Endothelial cell of umbilical vein (primary cell): ENCODE measurements around the gene TMLHE. TPM values are rescaled to one million over a fixed set of nuclear protein-coding genes. Genes with fewer than 3 reads are reported as not detected.
"Not testable (repeated sequence)": the region's sequence is repeated elsewhere in the genome, so short reads cannot be mapped to it uniquely, and the experiment has no call there.

Source experiments
- BruUV-seq: library from RNA; stranded (reverse); fragments of 400-500 nt; replicated peaks from 2 replicates; lab custom pipeline; 2021; lab: Mats Ljungman, UMichigan
- CTCF ChIA-PET: fragments of 300-600, 350-600 bp; sonication (Branson Sonifier 250); formaldehyde crosslinking; loops from one replicate; lab custom pipeline; 2021; ENCODE audit warnings: antibody characterized with exemption, inconsistent platforms; lab: Charles Lee
- POLR2A ChIA-PET: fragments of 300-600, 350-600 bp; sonication (Branson Sonifier 250); formaldehyde crosslinking; loops from one replicate; lab custom pipeline; 2021; ENCODE audit warnings: antibody characterized with exemption, inconsistent platforms; lab: Charles Lee
- DNase-seq: peaks from one replicate; pipeline ENCODE4 v3.0.0-alpha.2; 2011; ENCODE audit warnings: low read depth, low spot score
- FAIRE-seq: peaks from 2 replicates; lab custom pipeline; 2011; peaks lifted over from hg19 to GRCh38; lab: Jason Lieb, UNC
- H2AFZ ChIP-seq: 2 replicates; pipeline ENCODE4 v1.6.0; 2012; ENCODE audit warnings: low read depth, low read length, control low read depth, inconsistent platforms
- H3K27ac ChIP-seq: 2 replicates; pipeline ENCODE4 v1.5.1; 2011; ENCODE audit warnings: low read depth, mild to moderate bottlenecking, control low read depth, low read length, moderate library complexity; ENCODE audit not compliant: insufficient read depth
- H3K27me3 ChIP-seq, 2 experiments: 2 replicates each; pipeline versions ENCODE4 v1.6.0 to v1.6.1; 2011; ENCODE audit warnings: low read length in 2 of 2, mixed read lengths in 1 of 2; ENCODE audit not compliant: control insufficient read depth in 2 of 2, insufficient read depth in 2 of 2
- H3K36me3 ChIP-seq, 2 experiments: 2 replicates in 1 of 2; 3 replicates in 1 of 2; pipeline ENCODE4 v1.5.1; 2011; ENCODE audit warnings: low read length in 2 of 2, mild to moderate bottlenecking in 1 of 2, moderate library complexity in 1 of 2; ENCODE audit not compliant: control insufficient read depth in 2 of 2, insufficient read depth in 2 of 2; ENCODE audit errors: extremely low read depth in 1 of 2
- H3K4me1 ChIP-seq: 3 replicates; pipeline ENCODE4 v1.5.1; 2011; ENCODE audit warnings: mild to moderate bottlenecking, low read length; ENCODE audit not compliant: control insufficient read depth, insufficient read depth; ENCODE audit errors: extremely low read depth
- H3K4me2 ChIP-seq: 2 replicates; pipeline ENCODE4 v1.6.1; 2011; ENCODE audit warnings: low read length, control low read depth, mixed read lengths; ENCODE audit not compliant: insufficient read depth
- H3K4me3 ChIP-seq, 3 experiments: fragments of 200-600 bp in 1 of 3; sonication (generic), shearing (Covaris generic) in 1 of 3; replicated peaks in 1 of 3; 2 replicates each; pipeline ENCODE4 v1.5.1; 2011 to 2016; ENCODE audit warnings: control low read depth in 3 of 3, low read length in 3 of 3, mild to moderate bottlenecking in 2 of 3, inconsistent platforms in 1 of 3, low read depth in 1 of 3, moderate library complexity in 1 of 3; ENCODE audit not compliant: insufficient read depth in 1 of 3
- H3K79me2 ChIP-seq: 2 replicates; pipeline ENCODE4 v1.6.0; 2012; ENCODE audit warnings: low read length, inconsistent platforms; ENCODE audit not compliant: control insufficient read depth, insufficient read depth
- H3K9ac ChIP-seq: replicated peaks from 2 replicates; pipeline ENCODE3; 2011; ENCODE audit warnings: low read length, control low read depth; ENCODE audit not compliant: insufficient read depth; ENCODE audit errors: extremely low read depth
- H3K9me1 ChIP-seq: replicated peaks from 3 replicates; pipeline ENCODE4 v1.6.0; 2011; ENCODE audit warnings: mild to moderate bottlenecking, low read length; ENCODE audit not compliant: control insufficient read depth, insufficient read depth; ENCODE audit errors: extremely low read depth
- H3K9me3 ChIP-seq: replicated peaks from 2 replicates; pipeline ENCODE4 v1.5.1; 2012; ENCODE audit warnings: low read length, inconsistent platforms; ENCODE audit not compliant: control insufficient read depth, insufficient read depth
- H4K20me1 ChIP-seq: replicated peaks from 2 replicates; pipeline ENCODE3; 2011; ENCODE audit warnings: mild to moderate bottlenecking, low read length; ENCODE audit not compliant: control insufficient read depth, insufficient read depth; ENCODE audit errors: extremely low read depth
- CTCF ChIP-seq, 2 donors: IDR thresholded peaks; 1 replicate in 1 of 2; 2 replicates in 1 of 2; pipeline ENCODE4 v1.5.1; 2011; ENCODE audit warnings: low read length in 2 of 2, mild to moderate bottlenecking in 2 of 2, moderate library complexity in 2 of 2, control low read depth in 1 of 2, inconsistent platforms in 1 of 2, low read depth in 1 of 2; ENCODE audit not compliant: insufficient read depth in 1 of 2; ENCODE audit errors: extremely low read depth in 1 of 2
- EZH2 ChIP-seq: IDR thresholded peaks from 2 replicates; pipeline ENCODE4 v1.6.1; 2012; ENCODE audit warnings: borderline replicate concordance, low read depth, mild to moderate bottlenecking, moderate library complexity, low read length, inconsistent platforms; ENCODE audit not compliant: severe bottlenecking
- FOS ChIP-seq: IDR thresholded peaks from 2 replicates; pipeline ENCODE4 v1.6.1; 2011; ENCODE audit warnings: mild to moderate bottlenecking, low read length, moderate library complexity, borderline replicate concordance; ENCODE audit not compliant: insufficient read depth
- GATA2 ChIP-seq: IDR thresholded peaks from 2 replicates; pipeline ENCODE4 v1.7.0; 2011; ENCODE audit warnings: low read depth, mild to moderate bottlenecking, moderate library complexity, mixed read lengths, low read length; ENCODE audit not compliant: insufficient read length, insufficient read depth
- JUN ChIP-seq: IDR thresholded peaks from 2 replicates; pipeline ENCODE4 v1.6.1; 2011; ENCODE audit warnings: borderline replicate concordance, low read depth; ENCODE audit not compliant: insufficient read length, insufficient read depth
- MAX ChIP-seq: IDR thresholded peaks from 2 replicates; pipeline ENCODE4 v1.6.1; 2011; ENCODE audit not compliant: insufficient read depth, insufficient read length
- MYC ChIP-seq: IDR thresholded peaks from one replicate; pipeline ENCODE4 v1.6.1; 2011; ENCODE audit warnings: mild to moderate bottlenecking, low read depth, low read length
- POLR2A ChIP-seq: IDR thresholded peaks from 2 replicates; pipeline ENCODE4 v1.6.1; 2012; ENCODE audit warnings: low read depth, mild to moderate bottlenecking, control low read depth, low read length
- POLR2AphosphoS5 ChIP-seq: IDR thresholded peaks from 2 replicates; pipeline ENCODE4 v1.6.1; 2012; ENCODE audit warnings: low read depth, mild to moderate bottlenecking, control low read depth, low read length, moderate library complexity; ENCODE audit not compliant: insufficient read depth
- dilution Hi-C: fragments of 300-500 bp; cut with MboI; formaldehyde crosslinking; loops from one replicate; pipeline ENCODE4 v1.15.0; 2019; ENCODE audit warnings: low sequenced_read_pairs; ENCODE audit not compliant: extremely low pct_ligation_motif_present
- intact Hi-C: fragments of 100-400 bp; cut with micrococcal nuclease; formaldehyde crosslinking; loops from one replicate; pipeline ENCODE4 v1.10.0; 2022
- polyA plus RNA-seq, 4 experiments: library from polyadenylated mRNA; depleted of rRNA in 3 of 4; stranded (reverse) in 3 of 4; unstranded in 1 of 4; fragments of >200 nt; gene quantifications; 2 replicates each; pipeline versions ENCODE4 v1.2.1 to v1.2.3, GENCODE V29; 2011 to 2012; ENCODE audit warnings: missing spikeins in 1 of 4
- total RNA-seq: library from RNA; stranded (reverse); gene quantifications from 2 replicates; pipeline ENCODE4 v1.2.3, GENCODE V29; 2021

Gene TMLHE
- total and polyA plus RNA-seq, 2 donors (not counting 3 experiments of a cell fraction or from before 2014, with no cell fraction given), result 6.3 to 12.1 TPM

- TF ChIP-seq GATA2, result no peak
- no peak for TF ChIP-seq FOS
- no peak for TF ChIP-seq POLR2AphosphoS5
- TF ChIP-seq CTCF (IDR thresholded peaks at IDR 0.05; ENCODE audit: extremely low read depth in 1 of 2, insufficient read depth in 1 of 2, low read depth in 1 of 2, low read length in 2 of 2), result no peak
- TF ChIP-seq MYC, result no peak
- TF ChIP-seq MAX, result no peak
- TF ChIP-seq POLR2A, result no peak
- no peak for TF ChIP-seq EZH2
- TF ChIP-seq JUN, result no peak
- no peaks in the 10 kb centered on the region for H3K27me3 ChIP-seq
- no peaks in the 10 kb centered on the region for H4K20me1 ChIP-seq
- intact Hi-C loops (no loop called here), dilution Hi-C loops (no loop called here)
- FAIRE-seq (no peak), DNase-seq (no peak)
- no peak overlapping the region for H3K9ac ChIP-seq
- no TSS peak for BruUV-seq
- no peak overlapping the region for H3K4me3 ChIP-seq
- no peak overlapping the region for H3K27ac ChIP-seq
- no peaks in the 10 kb centered on the region for H3K9me1 ChIP-seq
- no peaks in the 10 kb centered on the region for H3K9me3 ChIP-seq
- H3K36me3 ChIP-seq, result no peaks in the 10 kb centered on the region
- POLR2A ChIA-PET, result no interaction called here
- no peaks in the 10 kb centered on the region for H3K79me2 ChIP-seq
- no peak overlapping the region for H2AFZ ChIP-seq
- CTCF ChIA-PET, result no interaction called here
- no peak overlapping the region for H3K4me2 ChIP-seq
- no peaks in the 10 kb centered on the region for H3K4me1 ChIP-seq
Observed at GRCh38 chrX:155534800-155535199, 78.0 kb downstream of the TMLHE start.

GRCh38 chrX:155527023-155527422 lies 85.7 kb downstream of the TMLHE start:
- dilution Hi-C loops, H2AFZ ChIP-seq, H3K27me3 ChIP-seq, H3K79me2 ChIP-seq, H3K4me2 ChIP-seq, H3K4me1 ChIP-seq, H3K9me3 ChIP-seq, FAIRE-seq, H3K9me1 ChIP-seq, H3K36me3 ChIP-seq, H3K9ac ChIP-seq, DNase-seq, CTCF ChIA-PET, intact Hi-C loops, H3K27ac ChIP-seq, POLR2A ChIA-PET, BruUV-seq, H3K4me3 ChIP-seq, H4K20me1 ChIP-seq: not testable (repeated sequence)
